Measurements from ENCODE around the gene PASK.
"Not testable (repeated sequence)": the region's sequence is repeated elsewhere in the genome, so short reads cannot be mapped to it uniquely, and the experiment has no call there.

The PASK gene

DNA sequence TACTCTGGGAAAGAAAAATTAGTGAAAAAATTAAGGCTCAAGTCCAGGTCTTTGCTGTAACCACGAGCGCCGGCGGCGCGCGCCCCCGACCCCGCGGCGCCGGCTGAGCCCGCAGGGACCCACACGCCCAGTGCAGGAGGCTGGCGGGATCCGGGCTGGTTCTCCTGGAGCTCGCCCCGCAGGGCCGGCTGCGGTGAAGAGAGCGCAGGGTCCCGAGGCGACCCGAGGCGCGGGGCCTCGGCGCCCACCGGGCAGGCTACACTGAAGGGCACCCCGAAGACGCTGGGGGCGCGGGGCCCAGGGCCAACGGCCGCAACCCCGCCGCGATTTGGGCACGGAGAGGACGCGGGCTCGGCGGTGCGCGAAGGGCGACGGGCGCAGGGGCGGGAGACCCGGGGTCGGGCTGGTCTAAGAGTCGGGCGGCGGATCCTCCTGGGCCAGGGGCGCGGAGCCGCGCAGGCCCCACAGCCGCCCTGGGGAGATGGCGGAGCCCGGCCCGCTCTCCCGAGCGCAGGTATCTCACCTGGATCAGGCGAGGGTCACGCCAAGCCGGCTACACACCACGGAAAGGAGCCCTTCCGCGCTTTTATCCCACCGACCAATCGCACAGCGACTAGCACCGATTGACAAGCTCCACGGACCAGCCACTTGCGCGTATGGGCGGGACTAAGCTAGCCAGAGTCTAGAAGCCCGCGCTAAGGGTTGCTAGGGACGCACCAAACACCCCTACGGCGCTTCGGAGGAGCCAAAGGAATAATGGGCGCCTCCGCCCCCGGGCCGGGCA is at the start of gene PASK:
TSS of gene PASK (minus strand) at position 582 of the 784 bp plus-strand sequence. CDS start 6,440 bp downstream, outside the sequence.
- DNase-seq (ENCODE audit: low read depth in 1 of 2, low spot score in 1 of 2), result peak; percentile 74 to 92

DNA sequence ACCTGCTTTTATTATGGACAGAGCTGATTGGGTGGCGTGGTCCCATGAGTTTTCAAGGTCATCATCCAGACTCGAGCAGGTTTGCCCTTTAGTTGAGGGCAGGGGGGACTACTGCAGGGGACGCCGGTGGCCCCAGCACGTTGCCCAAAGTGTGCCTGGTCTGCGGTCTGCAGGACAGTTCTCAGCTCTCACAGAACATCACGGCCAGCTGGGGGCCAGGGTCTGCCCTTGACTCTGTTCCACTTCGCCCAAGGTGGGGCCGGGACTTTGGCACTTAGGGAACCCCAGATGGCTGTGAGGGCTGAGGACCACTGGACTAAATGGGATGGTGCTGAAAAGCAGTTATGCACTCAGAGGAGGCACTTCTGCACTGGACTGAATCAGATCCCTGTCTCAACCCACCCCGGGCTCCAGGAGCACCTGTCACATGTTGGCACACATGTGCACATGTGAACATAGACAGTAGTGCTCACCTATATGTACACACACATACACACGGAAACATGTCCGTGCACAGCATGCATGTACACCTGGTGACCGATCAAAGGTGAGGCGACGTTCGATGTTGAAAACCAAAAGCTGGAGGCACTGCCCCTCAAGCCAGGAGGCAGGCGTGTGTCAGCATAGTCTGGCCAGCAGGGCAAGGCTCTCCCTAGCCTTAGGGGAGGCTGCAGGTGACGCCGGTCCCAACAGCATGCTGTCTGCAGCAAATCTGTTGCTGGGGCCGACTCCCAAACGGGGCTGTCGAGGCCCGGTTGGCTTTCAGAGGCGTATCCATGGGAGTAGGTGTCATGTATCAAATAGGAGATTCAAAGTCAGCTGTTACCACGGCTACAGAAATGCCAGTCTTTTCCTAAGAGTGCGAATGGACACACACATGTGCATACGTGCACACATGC is 49.4 kb upstream of the PASK start:
- no peak for DNase-seq (ENCODE audit: low read depth in 1 of 2, low spot score in 1 of 2)

- no peak for DNase-seq (ENCODE audit: low read depth in 1 of 2, low spot score in 1 of 2)
Observed at GRCh38 chr2:241197947-241198346, 48.7 kb upstream of the PASK start.

- not testable (repeated sequence) for DNase-seq (ENCODE audit: low read depth in 1 of 2, low spot score in 1 of 2)
Observed at GRCh38 chr2:241197246-241197645, 48.0 kb upstream of the PASK start.

DNA sequence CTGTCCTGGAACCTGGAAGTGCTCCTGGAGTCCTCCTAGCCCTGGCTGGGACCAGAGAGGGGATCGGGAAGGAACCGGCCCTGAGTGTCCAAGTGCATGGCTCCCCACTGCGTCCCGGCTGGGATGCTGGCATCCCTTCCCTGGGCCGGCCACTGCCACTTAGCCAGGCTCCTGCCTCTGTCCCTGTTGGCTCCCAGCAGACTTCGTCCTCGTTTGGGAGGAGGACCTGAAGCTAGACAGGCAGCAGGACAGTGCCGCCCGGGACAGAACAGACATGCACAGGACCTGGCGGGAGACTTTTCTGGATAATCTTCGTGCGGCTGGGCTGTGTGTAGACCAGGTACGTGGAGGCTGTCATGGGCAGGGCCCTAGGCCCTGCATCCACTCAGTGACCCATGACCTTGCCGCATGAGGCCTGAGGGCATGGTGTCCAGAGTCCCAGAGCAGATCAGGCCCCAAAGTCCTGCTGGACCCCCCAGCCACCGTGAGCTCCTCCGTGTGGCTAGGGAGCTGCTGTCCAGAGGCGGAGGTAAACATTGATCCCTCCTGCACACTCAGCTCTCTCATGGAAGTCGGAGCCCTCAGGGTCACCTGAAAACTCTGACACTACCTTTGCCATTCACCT is 46.3 kb upstream of the PASK start:
- DNase-seq (ENCODE audit: low read depth in 1 of 2, low spot score in 1 of 2), result no peak

GRCh38 chr2:241194811-241195210 is 45.5 kb upstream of the PASK start:
- DNase-seq (ENCODE audit: low read depth in 1 of 2, low spot score in 1 of 2), result no peak

- DNase-seq (ENCODE audit: low read depth in 1 of 2, low spot score in 1 of 2), result no peak
Observed at GRCh38 chr2:241193271-241193670, 44.0 kb upstream of the PASK start.

DNA sequence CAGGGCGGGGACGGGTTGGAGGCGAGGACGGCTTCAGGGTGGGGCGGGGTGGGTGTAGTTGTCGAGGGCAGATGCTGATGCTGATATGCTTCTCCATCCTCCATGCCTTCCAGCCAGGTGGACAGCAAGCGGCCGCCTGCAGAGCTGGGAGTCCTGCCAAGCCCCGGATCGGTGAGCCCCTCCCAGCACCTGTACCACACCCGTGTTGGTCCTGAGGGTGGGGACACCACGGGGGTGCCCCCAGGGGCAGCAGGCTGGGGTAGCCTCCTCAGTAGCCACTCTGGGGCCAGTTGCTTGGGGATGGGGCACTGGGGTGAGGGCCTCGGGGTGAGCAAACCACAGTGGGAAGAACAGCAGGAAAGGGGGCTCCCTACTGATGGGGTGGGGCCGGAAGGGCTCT is 41.8 kb upstream of the PASK start:
- no peak for DNase-seq (ENCODE audit: low read depth in 1 of 2, low spot score in 1 of 2)

GRCh38 chr2:241190291-241190981 is 41.2 kb upstream of the PASK start:
- DNase-seq (ENCODE audit: low read depth in 1 of 2, low spot score in 1 of 2), result no peak

DNA sequence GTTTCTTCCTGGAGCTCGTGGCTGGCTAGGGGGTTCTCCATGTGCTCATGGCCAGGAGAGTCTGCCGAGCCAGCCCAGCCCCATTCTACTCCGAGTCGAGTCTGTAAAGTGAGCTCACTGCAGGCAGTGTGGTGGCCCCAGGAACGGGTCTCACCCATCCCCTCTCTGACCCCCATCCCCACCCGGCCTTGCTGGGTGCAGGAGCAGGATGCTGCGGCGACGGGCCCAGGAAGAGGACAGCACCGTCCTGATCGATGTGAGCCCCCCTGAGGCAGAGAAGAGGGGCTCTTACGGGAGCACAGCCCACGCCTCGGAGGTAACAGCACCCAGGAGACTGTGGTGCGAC is 40.6 kb upstream of the PASK start:
- DNase-seq (ENCODE audit: low read depth in 1 of 2, low spot score in 1 of 2), result no peak

GRCh38 chr2:241189093-241189855 is 40.0 kb upstream of the PASK start:
- no peak for DNase-seq (ENCODE audit: low read depth in 1 of 2, low spot score in 1 of 2)

DNA sequence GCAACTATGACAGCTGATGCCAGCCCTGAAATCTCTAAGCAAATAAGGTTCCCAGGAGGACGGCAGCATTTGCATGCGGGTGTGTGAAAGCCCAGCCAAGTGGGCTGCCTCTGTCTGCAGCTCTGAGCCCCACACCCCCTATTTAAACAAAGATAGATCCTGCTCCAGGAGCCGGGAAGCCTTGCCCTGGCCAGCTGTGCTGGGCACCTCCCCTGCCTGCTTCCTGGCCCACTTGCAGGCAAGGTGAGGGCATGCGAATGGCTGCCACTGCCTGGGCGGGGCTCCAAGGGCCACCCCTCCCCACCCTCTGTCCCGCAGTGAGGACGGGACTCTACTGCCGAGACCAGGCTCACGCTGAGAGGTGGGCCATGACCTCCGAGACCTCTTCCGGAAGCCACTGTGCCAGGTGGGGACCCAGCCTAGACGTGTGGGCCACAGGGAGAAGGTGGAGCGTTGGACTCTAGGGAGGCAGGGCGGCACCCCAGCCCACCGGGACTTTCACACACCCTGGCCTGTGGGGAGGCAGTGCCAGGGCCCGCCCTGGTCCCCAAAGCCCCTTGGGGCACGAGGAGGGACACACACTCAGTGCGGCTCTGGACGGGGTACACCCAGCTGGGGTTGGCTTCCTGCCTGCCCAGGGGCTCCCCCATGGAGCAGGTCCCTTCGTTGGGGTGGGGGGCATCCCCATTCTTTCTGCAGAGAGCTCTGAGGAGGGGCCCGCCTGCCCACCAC is 39.3 kb upstream of the PASK start, which contains the start of gene ANO7:
TSS of gene ANO7 (plus strand) at position 317 of the 732 bp plus-strand sequence. CDS start 1,387 bp downstream, outside the sequence.
- no peak for DNase-seq (ENCODE audit: low read depth in 1 of 2, low spot score in 1 of 2)

GRCh38 chr2:241187918-241188234 is 38.6 kb upstream of the PASK start:
- no peak for DNase-seq (ENCODE audit: low read depth in 1 of 2, low spot score in 1 of 2)

- DNase-seq (ENCODE audit: low read depth in 1 of 2, low spot score in 1 of 2), result no peak
Observed at GRCh38 chr2:241187101-241187917, 38.0 kb upstream of the PASK start.

DNA sequence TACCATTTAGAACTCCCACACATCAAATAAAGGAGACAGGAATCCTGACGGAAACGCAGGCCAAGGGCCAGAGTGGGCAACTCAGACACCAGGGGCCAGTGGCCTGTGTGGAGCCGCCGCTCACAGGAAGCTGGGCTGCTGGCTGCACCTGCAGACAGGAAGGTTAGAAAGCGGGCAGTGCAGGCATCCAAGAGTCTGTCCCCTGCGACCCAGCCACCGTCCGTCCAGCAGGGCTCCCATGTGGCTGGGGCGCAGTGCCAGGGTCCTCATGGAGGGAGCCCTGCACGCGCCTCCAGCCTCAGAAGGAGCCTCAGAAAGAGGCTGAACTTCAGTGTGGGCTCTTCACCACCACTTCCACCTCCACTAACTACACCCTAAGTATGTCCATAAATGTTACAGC is 36.7 kb upstream of the PASK start:
- DNase-seq (ENCODE audit: low read depth in 1 of 2, low spot score in 1 of 2), result no peak

- DNase-seq (ENCODE audit: low read depth in 1 of 2, low spot score in 1 of 2), result no peak
Observed at GRCh38 chr2:241184901-241185300, 35.6 kb upstream of the PASK start.

DNA sequence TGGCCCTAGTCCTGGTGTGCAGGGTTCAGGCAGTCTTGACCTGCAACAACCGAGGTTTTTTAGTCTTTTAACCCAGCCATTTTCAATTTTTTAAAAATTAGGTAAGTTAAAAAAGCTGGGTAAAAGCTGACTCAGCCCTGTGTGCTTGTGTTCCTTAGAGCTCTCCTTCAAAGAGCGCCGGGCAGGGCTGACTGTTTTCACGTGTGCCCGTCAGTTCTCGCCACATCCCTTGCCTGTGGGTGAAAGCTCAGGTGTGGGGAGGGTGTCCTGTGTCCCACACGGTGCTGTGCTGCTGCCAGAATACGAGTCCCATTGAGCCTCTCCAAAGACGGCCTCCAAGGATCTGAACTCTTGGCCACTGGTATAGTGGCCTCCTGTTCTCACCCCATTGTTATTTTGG is 33.9 kb upstream of the PASK start:
- no peak for DNase-seq (ENCODE audit: low read depth in 1 of 2, low spot score in 1 of 2)

DNA sequence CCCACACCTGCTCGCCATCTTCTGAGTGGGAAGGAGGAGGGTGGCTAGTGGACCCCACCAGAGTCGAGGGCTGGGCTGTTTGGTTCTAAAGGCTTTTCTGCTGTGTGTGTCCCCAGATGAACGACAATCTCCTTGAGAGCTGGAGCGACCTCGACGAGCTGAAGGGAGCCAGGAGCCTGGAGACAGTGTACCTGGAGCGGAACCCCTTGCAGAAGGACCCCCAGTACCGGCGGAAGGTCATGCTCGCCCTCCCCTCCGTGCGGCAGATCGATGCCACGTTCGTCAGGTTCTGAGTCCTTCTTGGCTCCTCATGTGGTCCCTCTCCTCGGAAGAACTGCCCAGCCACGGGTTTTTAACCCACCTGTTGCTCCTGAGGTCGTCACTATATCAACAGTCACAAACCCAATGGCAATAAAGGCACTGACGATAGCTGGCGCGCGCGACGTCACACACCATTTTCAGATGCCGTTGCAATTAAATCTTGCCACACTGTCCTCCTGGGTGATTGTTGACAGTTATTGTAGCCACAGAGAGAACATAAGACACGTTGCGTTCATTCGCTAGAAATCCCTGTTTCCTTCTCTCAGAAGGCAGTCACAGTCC is 33.4 kb upstream of the PASK start:
- no peak for DNase-seq (ENCODE audit: low read depth in 1 of 2, low spot score in 1 of 2)

DNA sequence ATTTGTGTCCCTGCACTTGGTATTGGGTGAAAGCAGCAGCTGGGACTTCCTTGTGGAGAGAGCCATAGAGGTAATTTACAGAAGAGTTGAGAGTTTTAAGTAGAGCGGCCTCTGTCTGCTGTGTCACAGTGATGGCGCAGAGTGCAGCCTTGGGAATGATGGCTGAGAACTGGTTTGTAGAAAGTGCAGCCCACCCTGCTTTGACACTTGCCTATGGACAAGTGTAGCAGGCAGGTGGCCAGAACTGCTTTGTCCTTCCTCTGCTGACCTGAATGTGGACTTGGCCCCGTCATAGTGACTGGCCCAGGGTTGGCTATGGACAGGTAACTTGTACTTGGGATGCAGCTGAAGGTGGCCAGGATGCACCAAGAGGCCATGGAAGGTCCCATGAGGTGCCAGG is 32.9 kb upstream of the PASK start:
- no peak for DNase-seq (ENCODE audit: low read depth in 1 of 2, low spot score in 1 of 2)

Measured in activated CD4-positive, alpha-beta T cell treated with anti-CD3 and anti-CD28 coated beads, Interleukin-2, amount 50 U/mL, for 24 hours (primary cell).